Lower leg skin (tissue), 3 donors: Measurements from ENCODE around the gene PTPRN2.

Source experiments
- POLR2A ChIP-seq, 2 donors: fragments of 450-650 bp; IDR thresholded peaks; one replicate each; pipeline ENCODE4 v1.6.1; 2016 to 2017; ENCODE audit warnings: antibody characterized with exemption in 2 of 2, mild to moderate bottlenecking in 1 of 2, moderate library complexity in 1 of 2
- TF ChIP-seq, protein P1 (sequence below), 3 donors: fragments of 450-650 bp; IDR thresholded peaks; one replicate each; pipeline ENCODE4 v1.5.1; 2016; ENCODE audit warnings: antibody characterized with exemption in 3 of 3, mild to moderate bottlenecking in 3 of 3, moderate library complexity in 2 of 3

DNA sequence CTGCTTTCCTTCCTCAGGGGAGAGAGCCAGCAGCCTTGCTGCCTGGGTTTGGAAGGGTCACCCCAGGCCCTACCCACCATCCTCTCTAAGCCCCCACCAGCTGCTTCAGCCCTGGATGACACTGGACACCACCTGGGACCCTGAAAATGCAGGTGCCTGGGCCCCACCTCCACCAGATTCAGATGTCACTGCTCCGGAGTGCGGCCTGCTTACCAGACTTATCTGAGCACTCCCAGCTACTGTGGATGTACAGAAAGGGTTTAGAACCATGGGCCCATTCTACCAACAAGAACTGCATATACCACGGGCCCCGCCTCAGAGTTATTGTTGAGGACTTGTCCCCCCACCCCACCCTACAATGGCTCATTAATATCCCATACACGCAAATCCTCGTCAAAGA is 172.3 kb downstream of the PTPRN2 start:
- TF ChIP-seq, protein P1, sequence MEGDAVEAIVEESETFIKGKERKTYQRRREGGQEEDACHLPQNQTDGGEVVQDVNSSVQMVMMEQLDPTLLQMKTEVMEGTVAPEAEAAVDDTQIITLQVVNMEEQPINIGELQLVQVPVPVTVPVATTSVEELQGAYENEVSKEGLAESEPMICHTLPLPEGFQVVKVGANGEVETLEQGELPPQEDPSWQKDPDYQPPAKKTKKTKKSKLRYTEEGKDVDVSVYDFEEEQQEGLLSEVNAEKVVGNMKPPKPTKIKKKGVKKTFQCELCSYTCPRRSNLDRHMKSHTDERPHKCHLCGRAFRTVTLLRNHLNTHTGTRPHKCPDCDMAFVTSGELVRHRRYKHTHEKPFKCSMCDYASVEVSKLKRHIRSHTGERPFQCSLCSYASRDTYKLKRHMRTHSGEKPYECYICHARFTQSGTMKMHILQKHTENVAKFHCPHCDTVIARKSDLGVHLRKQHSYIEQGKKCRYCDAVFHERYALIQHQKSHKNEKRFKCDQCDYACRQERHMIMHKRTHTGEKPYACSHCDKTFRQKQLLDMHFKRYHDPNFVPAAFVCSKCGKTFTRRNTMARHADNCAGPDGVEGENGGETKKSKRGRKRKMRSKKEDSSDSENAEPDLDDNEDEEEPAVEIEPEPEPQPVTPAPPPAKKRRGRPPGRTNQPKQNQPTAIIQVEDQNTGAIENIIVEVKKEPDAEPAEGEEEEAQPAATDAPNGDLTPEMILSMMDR (IDR thresholded peaks at IDR 0.05): no peak
- no peak for TF ChIP-seq POLR2A (IDR thresholded peaks at IDR 0.05)
